HCT116 (cell line): ENCODE measurements around the gene ATP8B4. TPM values are rescaled to one million over a fixed set of nuclear protein-coding genes. Genes with fewer than 3 reads are reported as not detected.

ENCODE experiments used
- ATAC-seq: fragments of 200-7000 bp; cut with Tn5 transposase; 2 replicates; pipeline ENCODE4 v1.9.1; 2020; ENCODE audit warnings: mild to moderate bottlenecking, moderate library complexity
- BruUV-seq: library from RNA; stranded (reverse); fragments of 400-500 nt; replicated peaks from 2 replicates; lab custom pipeline; 2021; lab: Mats Ljungman, UMichigan
- CTCF ChIA-PET: fragments of 300-600 bp; sonication (Branson Sonifier 250); formaldehyde crosslinking; loops from one replicate; lab custom pipeline; 2021; ENCODE audit warnings: antibody characterized with exemption; lab: Charles Lee
- POLR2A ChIA-PET: fragments of 300-600, 350-600 bp; sonication (Branson Sonifier 250); formaldehyde crosslinking; loops from one replicate; lab custom pipeline; 2021; ENCODE audit warnings: antibody characterized with exemption; lab: Charles Lee
- RAD21 ChIA-PET, 2 experiments: fragments of 300-600 bp; sonication (Branson Sonifier 250); formaldehyde crosslinking; loops; one replicate each; lab custom pipeline; 2023; ENCODE audit warnings: low total read pairs in 2 of 2; ENCODE audit not compliant: uncharacterized antibody in 2 of 2, unreplicated experiment in 2 of 2, low non-redundant PET in 1 of 2; lab: Charles Lee
- DNase-seq: peaks from one replicate; pipeline ENCODE4 v3.0.0-alpha.2; 2010; ENCODE audit warnings: low read depth, low spot score
- H2AFZ ChIP-seq: fragments of 200-600 bp; shearing (Covaris generic), sonication (generic); 2 replicates; pipeline ENCODE4 v1.6.1; 2017; ENCODE audit warnings: low read depth, mixed run types, mixed read lengths, antibody characterized with exemption, low read length; ENCODE audit not compliant: poor library complexity, severe bottlenecking
- H3K27ac ChIP-seq: 2 replicates; pipeline ENCODE4 v1.5.1; 2012; ENCODE audit warnings: low read depth, low read length
- H3K27me3 ChIP-seq: fragments of 200-600 bp; sonication (generic); 2 replicates; pipeline ENCODE4 v1.6.1; 2016; ENCODE audit warnings: mixed run types, low read length, mixed read lengths; ENCODE audit not compliant: insufficient read depth
- H3K36me3 ChIP-seq, 2 experiments: fragments of 200-500 bp in 1 of 2; fragments of 200-600 bp in 1 of 2; sonication (Bioruptor generic) in 1 of 2; sonication (generic) in 1 of 2; 2 replicates each; pipeline versions ENCODE4 v1.5.1 to v1.6.1; 2014 to 2016; ENCODE audit warnings: low read length in 2 of 2, inconsistent platforms in 1 of 2, mixed read lengths in 1 of 2, mixed run types in 1 of 2; ENCODE audit not compliant: insufficient read depth in 2 of 2, control insufficient read depth in 1 of 2
- H3K4me1 ChIP-seq, 2 experiments: fragments of 200-600 bp in 1 of 2; sonication (generic) in 1 of 2; 2 replicates each; pipeline versions ENCODE4 v1.5.1 to v1.6.1; 2012 to 2017; ENCODE audit warnings: low read length in 2 of 2, inconsistent platforms in 1 of 2, mild to moderate bottlenecking in 1 of 2, mixed read lengths in 1 of 2, mixed run types in 1 of 2, moderate library complexity in 1 of 2; ENCODE audit not compliant: insufficient read depth in 2 of 2, control insufficient read depth in 1 of 2
- H3K4me2 ChIP-seq: fragments of 200-600 bp; sonication (generic); 2 replicates; pipeline ENCODE4 v1.6.1; 2017; ENCODE audit warnings: mixed run types, low read length, mixed read lengths
- H3K4me3 ChIP-seq, 2 experiments: fragments of 200-600 bp in 1 of 2; sonication (generic) in 1 of 2; replicated peaks in 1 of 2; 2 replicates each; pipeline ENCODE4 v1.5.1; 2011 to 2016; ENCODE audit warnings: low read length in 2 of 2, control low read depth in 1 of 2, low read depth in 1 of 2, mild to moderate bottlenecking in 1 of 2, mixed read lengths in 1 of 2, mixed run types in 1 of 2
- H3K79me2 ChIP-seq: fragments of 200-600 bp; sonication (generic); 2 replicates; pipeline ENCODE4 v1.6.1; 2017; ENCODE audit warnings: mild to moderate bottlenecking, mixed run types, low read length, moderate library complexity, mixed read lengths; ENCODE audit not compliant: insufficient read depth
- H3K9ac ChIP-seq: fragments of 200-600 bp; sonication (generic); 2 replicates; pipeline ENCODE4 v1.6.1; 2016; ENCODE audit warnings: low read length, mixed read lengths
- H3K9me2 ChIP-seq: fragments of 200-600 bp; sonication (generic), shearing (Covaris generic); 2 replicates; pipeline ENCODE4 v1.6.1; 2017; ENCODE audit warnings: mixed run types, mild to moderate bottlenecking, moderate library complexity; ENCODE audit not compliant: insufficient read depth
- H3K9me3 ChIP-seq, 2 experiments: fragments of 200-500 bp in 1 of 2; fragments of 200-600 bp in 1 of 2; sonication (Bioruptor generic) in 1 of 2; sonication (generic) in 1 of 2; 2 replicates each; pipeline ENCODE4 v1.6.1; 2014 to 2017; ENCODE audit warnings: low read length in 2 of 2, mixed read lengths in 2 of 2, inconsistent platforms in 1 of 2, low read depth in 1 of 2, mild to moderate bottlenecking in 1 of 2, mixed run types in 1 of 2, moderate library complexity in 1 of 2; ENCODE audit not compliant: control insufficient read depth in 1 of 2, insufficient read depth in 1 of 2
- H4K20me1 ChIP-seq: fragments of 200-600 bp; sonication (generic), shearing (Covaris generic); 2 replicates; pipeline ENCODE4 v1.6.1; 2017; ENCODE audit warnings: mixed run types, mild to moderate bottlenecking, moderate library complexity; ENCODE audit not compliant: insufficient read depth
- CBX3 ChIP-seq: IDR thresholded peaks from 2 replicates; pipeline ENCODE4 v1.6.1; 2012; ENCODE audit warnings: low read depth
- ELF1 ChIP-seq: IDR thresholded peaks from 2 replicates; pipeline ENCODE4 v1.6.1; 2012; ENCODE audit warnings: low read depth, borderline replicate concordance
- EZH2 ChIP-seq: fragments of 200-600 bp; sonication (generic); IDR thresholded peaks from 2 replicates; pipeline ENCODE4 v1.6.1; 2017; ENCODE audit warnings: antibody characterized with exemption, mixed run types
- EZH2phosphoT487 ChIP-seq: fragments of 200-600 bp; IDR thresholded peaks from 2 replicates; pipeline ENCODE4 v1.6.1; 2018; ENCODE audit warnings: antibody characterized with exemption, borderline replicate concordance
- POLR2AphosphoS5 ChIP-seq: IDR thresholded peaks from 2 replicates; pipeline ENCODE4 v1.6.1; 2011; ENCODE audit warnings: mild to moderate bottlenecking, low read depth, low read length, moderate library complexity
- SIN3A ChIP-seq: IDR thresholded peaks from 2 replicates; pipeline ENCODE4 v1.6.1; 2012; ENCODE audit warnings: low read depth
- YY1 ChIP-seq: IDR thresholded peaks from 2 replicates; pipeline ENCODE4 v1.6.1; 2011; ENCODE audit warnings: low read length, low read depth, moderate library complexity, mild to moderate bottlenecking; ENCODE audit not compliant: insufficient replicate concordance; ENCODE audit errors: extremely low read depth
- intact Hi-C: fragments of 100-400 bp; cut with micrococcal nuclease; formaldehyde crosslinking; loops from 2 replicates; pipeline ENCODE4 v1.10.0; 2022
- total RNA-seq: library from RNA; stranded (reverse); gene quantifications from one replicate; pipeline ENCODE4 v1.2.1, GENCODE V29; 2021; ENCODE audit not compliant: unreplicated experiment
- TF ChIP-seq, protein P1 (sequence below): IDR thresholded peaks from 2 replicates; pipeline ENCODE4 v1.6.1; 2012
- TF ChIP-seq, protein P2 (sequence below): IDR thresholded peaks from 2 replicates; pipeline ENCODE4 v1.6.1; 2011; ENCODE audit warnings: mild to moderate bottlenecking, low read length, moderate library complexity; ENCODE audit not compliant: insufficient replicate concordance; ENCODE audit errors: extremely low read depth

ATP8B4 gene
- total RNA-seq, 1 experiment from 2014 or later = 0.25 TPM

DNA sequence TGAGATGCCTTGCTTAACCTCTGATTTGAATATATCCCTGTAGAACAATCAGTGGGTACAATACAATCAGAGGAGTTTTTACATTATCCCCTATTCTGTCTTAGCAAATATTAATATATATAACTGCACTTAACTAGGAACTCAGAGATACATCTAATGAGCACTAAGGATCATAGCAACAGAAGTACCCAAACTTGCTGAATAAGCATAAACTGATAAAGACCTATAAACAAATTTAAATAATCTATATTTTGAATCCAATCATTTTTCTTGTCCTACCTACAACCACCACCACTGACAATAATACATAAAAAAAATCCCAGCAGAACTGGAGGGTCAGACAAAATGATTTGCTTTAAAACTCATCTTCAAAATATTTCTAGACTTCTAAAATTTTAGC, 106.2 kb downstream of the ATP8B4 start:
- RAD21 ChIA-PET = no interaction called here
- intact Hi-C loops = no loop called here
- no peaks in the 10 kb centered on the region for H3K27me3 ChIP-seq
- no peak overlapping the region for H3K4me2 ChIP-seq
- H3K9me2 ChIP-seq = no peaks in the 10 kb centered on the region
- H3K36me3 ChIP-seq = no peaks in the 10 kb centered on the region
- TF ChIP-seq YY1 (no peak), POLR2AphosphoS5 (no peak), CBX3 (no peak), EZH2 (no peak), SIN3A (no peak), ELF1 (no peak), EZH2phosphoT487 (no peak)
- TF ChIP-seq, protein P1, sequence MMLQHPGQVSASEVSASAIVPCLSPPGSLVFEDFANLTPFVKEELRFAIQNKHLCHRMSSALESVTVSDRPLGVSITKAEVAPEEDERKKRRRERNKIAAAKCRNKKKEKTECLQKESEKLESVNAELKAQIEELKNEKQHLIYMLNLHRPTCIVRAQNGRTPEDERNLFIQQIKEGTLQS = no peak
- TF ChIP-seq, protein P2, sequence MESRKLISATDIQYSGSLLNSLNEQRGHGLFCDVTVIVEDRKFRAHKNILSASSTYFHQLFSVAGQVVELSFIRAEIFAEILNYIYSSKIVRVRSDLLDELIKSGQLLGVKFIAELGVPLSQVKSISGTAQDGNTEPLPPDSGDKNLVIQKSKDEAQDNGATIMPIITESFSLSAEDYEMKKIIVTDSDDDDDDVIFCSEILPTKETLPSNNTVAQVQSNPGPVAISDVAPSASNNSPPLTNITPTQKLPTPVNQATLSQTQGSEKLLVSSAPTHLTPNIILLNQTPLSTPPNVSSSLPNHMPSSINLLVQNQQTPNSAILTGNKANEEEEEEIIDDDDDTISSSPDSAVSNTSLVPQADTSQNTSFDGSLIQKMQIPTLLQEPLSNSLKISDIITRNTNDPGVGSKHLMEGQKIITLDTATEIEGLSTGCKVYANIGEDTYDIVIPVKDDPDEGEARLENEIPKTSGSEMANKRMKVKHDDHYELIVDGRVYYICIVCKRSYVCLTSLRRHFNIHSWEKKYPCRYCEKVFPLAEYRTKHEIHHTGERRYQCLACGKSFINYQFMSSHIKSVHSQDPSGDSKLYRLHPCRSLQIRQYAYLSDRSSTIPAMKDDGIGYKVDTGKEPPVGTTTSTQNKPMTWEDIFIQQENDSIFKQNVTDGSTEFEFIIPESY = no peak
- H2AFZ ChIP-seq = no peak overlapping the region
- no peaks in the 10 kb centered on the region for H3K79me2 ChIP-seq
- DNase-seq (no peak), ATAC-seq (no peak)
- CTCF ChIA-PET = no interaction called here
- no peak overlapping the region for H3K27ac ChIP-seq
- H3K4me1 ChIP-seq = no peaks in the 10 kb centered on the region
- no peaks in the 10 kb centered on the region for H3K9me3 ChIP-seq
- H3K9ac ChIP-seq = no peak overlapping the region
- no TSS peak for BruUV-seq
- POLR2A ChIA-PET = no interaction called here
- H3K4me3 ChIP-seq = no peak overlapping the region
- no peaks in the 10 kb centered on the region for H4K20me1 ChIP-seq
